Measurements from ENCODE around the gene MAML2.
A peak's percentile ranks its signal among the peaks of the same experiment; 100 is the strongest.

The MAML2 gene

GRCh38 chr11:96310236-96310635 is 32.8 kb downstream of the MAML2 start:
- peaks cover 6% of the 10 kb centered on the region for H3K79me1 ChIP-seq (replicated peaks; ENCODE audit: low read length, poor library complexity, severe bottlenecking)
- H3K9ac ChIP-seq (ENCODE audit: low read length) = no peak overlapping the region

GRCh38 chr11:96309643-96310017 is 33.4 kb downstream of the MAML2 start:
- no peak for DNase-seq
- Histone ChIP-seq H3K14ac (ENCODE audit: low read length in 2 of 2) (no peak overlapping the region), H3K4me2 (ENCODE audit: low read length, poor library complexity, severe bottlenecking) (no peak overlapping the region), H2BK5ac (ENCODE audit: low read depth, low read length, poor library complexity, severe bottlenecking) (no peak overlapping the region), H3K9ac (ENCODE audit: low read length) (no peak overlapping the region), H3K18ac (ENCODE audit: low read depth in 1 of 2, low read length in 2 of 2) (no peak overlapping the region), H3K36me3 (ENCODE audit: control insufficient read depth in 1 of 2, insufficient read depth in 2 of 2, low read depth in 1 of 2, low read length in 2 of 2) (no peaks in the 10 kb centered on the region), H3K23ac (ENCODE audit: low read length in 2 of 2) (no peak overlapping the region), H3K9me3 (ENCODE audit: control insufficient read depth, low read length) (no peaks in the 10 kb centered on the region), H2BK12ac (ENCODE audit: low read length in 2 of 2) (no peak overlapping the region), H2BK120ac (ENCODE audit: low read depth, low read length) (no peak overlapping the region), H2AFZ (ENCODE audit: low read depth, low read length) (no peak overlapping the region), H2AK5ac (ENCODE audit: low read length, severe bottlenecking) (no peak overlapping the region), H4K8ac (ENCODE audit: low read length) (no peak overlapping the region), H3K27ac (ENCODE audit: low read length, poor library complexity, severe bottlenecking) (no peak overlapping the region), H3K79me1 (replicated peaks; ENCODE audit: low read length, poor library complexity, severe bottlenecking) (peaks cover 5% of the 10 kb centered on the region), H2BK15ac (ENCODE audit: low read depth, poor library complexity, severe bottlenecking) (no peak overlapping the region), H3K4me3 (ENCODE audit: insufficient read depth in 1 of 2, low read depth in 1 of 2, low read length in 2 of 2) (no peak overlapping the region), H3K27me3 (ENCODE audit: control insufficient read depth in 1 of 2, insufficient read depth in 1 of 2, low read length in 2 of 2) (no peaks in the 10 kb centered on the region), H4K91ac (ENCODE audit: low read length) (no peak overlapping the region), H3K4ac (ENCODE audit: low read depth in 1 of 2, low read length in 2 of 2) (no peak overlapping the region), H3K4me1 (ENCODE audit: control insufficient read depth, insufficient read depth, low read depth, low read length) (peaks cover 5% of the 10 kb centered on the region)
- 97% methylated on average over 2 of the region's 5 CpGs for WGBS

More at GRCh38 chr11:96310236-96310635, 32.8 kb downstream of the MAML2 start:
- Histone ChIP-seq H2BK120ac (ENCODE audit: low read depth, low read length) (no peak overlapping the region), H3K4me1 (ENCODE audit: control insufficient read depth, insufficient read depth, low read depth, low read length) (peaks cover 6% of the 10 kb centered on the region), H2AFZ (ENCODE audit: low read depth, low read length) (no peak overlapping the region), H2AK5ac (ENCODE audit: low read length, severe bottlenecking) (no peak overlapping the region), H2BK12ac (ENCODE audit: low read length in 2 of 2) (no peak overlapping the region), H3K23ac (ENCODE audit: low read length in 2 of 2) (no peak overlapping the region), H3K14ac (ENCODE audit: low read length in 2 of 2) (no peak overlapping the region), H3K4ac (ENCODE audit: low read depth in 1 of 2, low read length in 2 of 2) (no peak overlapping the region), H4K8ac (ENCODE audit: low read length) (no peak overlapping the region), H3K4me2 (ENCODE audit: low read length, poor library complexity, severe bottlenecking) (no peak overlapping the region), H4K91ac (ENCODE audit: low read length) (no peak overlapping the region), H3K18ac (ENCODE audit: low read depth in 1 of 2, low read length in 2 of 2) (no peak overlapping the region), H3K27me3 (ENCODE audit: control insufficient read depth in 1 of 2, insufficient read depth in 1 of 2, low read length in 2 of 2) (no peaks in the 10 kb centered on the region), H3K27ac (ENCODE audit: low read length, poor library complexity, severe bottlenecking) (no peak overlapping the region), H3K9me3 (ENCODE audit: control insufficient read depth, low read length) (no peaks in the 10 kb centered on the region), H2BK15ac (ENCODE audit: low read depth, poor library complexity, severe bottlenecking) (no peak overlapping the region), H2BK5ac (ENCODE audit: low read depth, low read length, poor library complexity, severe bottlenecking) (no peak overlapping the region), H3K36me3 (ENCODE audit: control insufficient read depth in 1 of 2, insufficient read depth in 2 of 2, low read depth in 1 of 2, low read length in 2 of 2) (no peaks in the 10 kb centered on the region), H3K4me3 (ENCODE audit: insufficient read depth in 1 of 2, low read depth in 1 of 2, low read length in 2 of 2) (no peak overlapping the region)
- no CpG with 5 or more reads among the region's 1 CpG for WGBS
- DNase-seq = no peak

GRCh38 chr11:96309016-96309642 is 33.9 kb downstream of the MAML2 start:
- Histone ChIP-seq H3K4ac (ENCODE audit: low read depth in 1 of 2, low read length in 2 of 2) (no peak overlapping the region), H3K4me3 (ENCODE audit: insufficient read depth in 1 of 2, low read depth in 1 of 2, low read length in 2 of 2) (no peak overlapping the region), H3K9me3 (ENCODE audit: control insufficient read depth, low read length) (no peaks in the 10 kb centered on the region), H2BK12ac (ENCODE audit: low read length in 2 of 2) (no peak overlapping the region), H3K18ac (ENCODE audit: low read depth in 1 of 2, low read length in 2 of 2) (no peak overlapping the region), H2BK15ac (ENCODE audit: low read depth, poor library complexity, severe bottlenecking) (no peak overlapping the region), H3K36me3 (ENCODE audit: control insufficient read depth in 1 of 2, insufficient read depth in 2 of 2, low read depth in 1 of 2, low read length in 2 of 2) (no peaks in the 10 kb centered on the region), H3K23ac (ENCODE audit: low read length in 2 of 2) (no peak overlapping the region), H3K27me3 (ENCODE audit: control insufficient read depth in 1 of 2, insufficient read depth in 1 of 2, low read length in 2 of 2) (no peaks in the 10 kb centered on the region), H2AK5ac (ENCODE audit: low read length, severe bottlenecking) (no peak overlapping the region), H3K79me1 (replicated peaks; ENCODE audit: low read length, poor library complexity, severe bottlenecking) (peaks cover 4% of the 10 kb centered on the region), H2BK120ac (ENCODE audit: low read depth, low read length) (no peak overlapping the region), H3K27ac (ENCODE audit: low read length, poor library complexity, severe bottlenecking) (peak overlapping the region; percentile 50), H4K8ac (ENCODE audit: low read length) (no peak overlapping the region), H2AFZ (ENCODE audit: low read depth, low read length) (no peak overlapping the region), H3K14ac (ENCODE audit: low read length in 2 of 2) (no peak overlapping the region), H3K9ac (ENCODE audit: low read length) (peak overlapping the region; percentile 94), H4K91ac (ENCODE audit: low read length) (no peak overlapping the region), H3K4me1 (ENCODE audit: control insufficient read depth, insufficient read depth, low read depth, low read length) (peaks cover 4% of the 10 kb centered on the region), H2BK5ac (ENCODE audit: low read depth, low read length, poor library complexity, severe bottlenecking) (no peak overlapping the region), H3K4me2 (ENCODE audit: low read length, poor library complexity, severe bottlenecking) (no peak overlapping the region)
- no peak for DNase-seq
- WGBS = 83% methylated on average over 2 of the region's 2 CpGs

- Histone ChIP-seq H3K27me3 (ENCODE audit: control insufficient read depth in 1 of 2, insufficient read depth in 1 of 2, low read length in 2 of 2) (no peaks in the 10 kb centered on the region), H3K79me1 (replicated peaks; ENCODE audit: low read length, poor library complexity, severe bottlenecking) (peaks cover 3% of the 10 kb centered on the region), H2AK5ac (ENCODE audit: low read length, severe bottlenecking) (no peak overlapping the region), H4K8ac (ENCODE audit: low read length) (no peak overlapping the region), H4K91ac (ENCODE audit: low read length) (no peak overlapping the region), H3K18ac (ENCODE audit: low read depth in 1 of 2, low read length in 2 of 2) (no peak overlapping the region), H3K27ac (ENCODE audit: low read length, poor library complexity, severe bottlenecking) (peak overlapping the region; percentile 91), H3K4ac (ENCODE audit: low read depth in 1 of 2, low read length in 2 of 2) (peak overlapping the region in 1 of 2 experiments; percentile 29), H2AFZ (ENCODE audit: low read depth, low read length) (no peak overlapping the region), H2BK12ac (ENCODE audit: low read length in 2 of 2) (no peak overlapping the region), H3K4me2 (ENCODE audit: low read length, poor library complexity, severe bottlenecking) (peak overlapping the region; percentile 75), H3K36me3 (ENCODE audit: control insufficient read depth in 1 of 2, insufficient read depth in 2 of 2, low read depth in 1 of 2, low read length in 2 of 2) (no peaks in the 10 kb centered on the region), H3K14ac (ENCODE audit: low read length in 2 of 2) (no peak overlapping the region), H3K9ac (ENCODE audit: low read length) (peak overlapping the region; percentile 94), H2BK5ac (ENCODE audit: low read depth, low read length, poor library complexity, severe bottlenecking) (peak overlapping the region; percentile 33), H3K4me1 (ENCODE audit: control insufficient read depth, insufficient read depth, low read depth, low read length) (peaks cover 4% of the 10 kb centered on the region), H2BK15ac (ENCODE audit: low read depth, poor library complexity, severe bottlenecking) (no peak overlapping the region), H3K23ac (ENCODE audit: low read length in 2 of 2) (no peak overlapping the region), H3K4me3 (ENCODE audit: insufficient read depth in 1 of 2, low read depth in 1 of 2, low read length in 2 of 2) (peak overlapping the region in 1 of 2 experiments; percentile 73), H2BK120ac (ENCODE audit: low read depth, low read length) (no peak overlapping the region), H3K9me3 (ENCODE audit: control insufficient read depth, low read length) (no peaks in the 10 kb centered on the region)
- WGBS = 0% methylated on average over 2 of the region's 3 CpGs
- peak; percentile 92 for DNase-seq
These were observed 35.2 kb downstream of the MAML2 start for GRCh38 chr11:96307776-96308140.

All from mesenchymal stem cell (in vitro differentiated cells and primary cell).